GM12865 (cell line): ENCODE measurements around the gene RIMS4.

Experiments used
- DNase-seq: peaks from one replicate; pipeline ENCODE4 v3.0.0; 2010; ENCODE audit warnings: low read depth
- H3K4me3 ChIP-seq: 2 replicates; pipeline ENCODE4 v1.5.1; 2011; ENCODE audit warnings: mild to moderate bottlenecking, low read depth, low read length, control low read depth
- CTCF ChIP-seq: IDR thresholded peaks from 2 replicates; pipeline ENCODE4 v1.5.1; 2011; ENCODE audit warnings: low read length, control low read depth, low read depth, inconsistent platforms; ENCODE audit not compliant: insufficient read depth; ENCODE audit errors: missing control alignments

Gene RIMS4

GRCh38 chr20:44754554-44754953 is 55.8 kb downstream of the RIMS4 start:
- H3K4me3 ChIP-seq, result no peak overlapping the region
- no peak for TF ChIP-seq CTCF
- DNase-seq, result no peak

- DNase-seq, result no peak
- no peak overlapping the region for H3K4me3 ChIP-seq
- no peak for TF ChIP-seq CTCF
These were observed 58.0 kb downstream of the RIMS4 start for GRCh38 chr20:44752099-44752931.

GRCh38 chr20:44750081-44750805 is 60.1 kb downstream of the RIMS4 start:
- no peak for TF ChIP-seq CTCF
- DNase-seq, result no peak
- H3K4me3 ChIP-seq, result no peak overlapping the region

GRCh38 chr20:44748005-44748370 is 62.4 kb downstream of the RIMS4 start:
- no peak overlapping the region for H3K4me3 ChIP-seq
- no peak for TF ChIP-seq CTCF
- DNase-seq, result no peak

GRCh38 chr20:44747166-44748004 is 63.0 kb downstream of the RIMS4 start:
- peak; percentile 73 for TF ChIP-seq CTCF
- peak; percentile 70 for DNase-seq
- no peak overlapping the region for H3K4me3 ChIP-seq

- no peak overlapping the region for H3K4me3 ChIP-seq
- no peak for DNase-seq
- no peak for TF ChIP-seq CTCF
These were observed 63.8 kb downstream of the RIMS4 start for GRCh38 chr20:44746367-44747165.
